H9 (cell line): ENCODE results near the gene PPA1. TPM values are rescaled to one million over a fixed set of nuclear protein-coding genes. Genes with fewer than 3 reads are reported as not detected.

Experiments
- DNase-seq: peaks from one replicate; pipeline ENCODE4 v3.0.0-alpha.2; 2017
- H2AFZ ChIP-seq: one replicate; pipeline ENCODE4 v1.6.1; 2013; ENCODE audit warnings: mild to moderate bottlenecking, low read length, control low read depth, moderate library complexity
- H2AK5ac ChIP-seq: 2 replicates; pipeline ENCODE4 v1.6.1; 2013; ENCODE audit warnings: low read length, control low read depth, mixed read lengths; ENCODE audit not compliant: insufficient read length
- H2BK120ac ChIP-seq: one replicate; pipeline ENCODE4 v1.6.1; 2013; ENCODE audit warnings: low read depth, mild to moderate bottlenecking, low read length, control low read depth, inconsistent platforms; ENCODE audit not compliant: poor library complexity, severe bottlenecking
- H2BK12ac ChIP-seq: 2 replicates; pipeline ENCODE4 v1.6.1; 2013; ENCODE audit warnings: low read length, control low read depth, mixed read lengths, low read depth; ENCODE audit not compliant: insufficient read length
- H2BK15ac ChIP-seq: 2 replicates; pipeline ENCODE4 v1.6.1; 2013; ENCODE audit warnings: low read depth, low read length, control low read depth
- H2BK20ac ChIP-seq: one replicate; pipeline ENCODE4 v1.6.1; 2013; ENCODE audit warnings: low read depth, mild to moderate bottlenecking, low read length, control low read depth, inconsistent platforms; ENCODE audit not compliant: poor library complexity, severe bottlenecking
- H2BK5ac ChIP-seq: 2 replicates; pipeline ENCODE4 v1.6.1; 2013; ENCODE audit warnings: low read length, control low read depth, mixed read lengths; ENCODE audit not compliant: insufficient read length
- H3K14ac ChIP-seq: 2 replicates; pipeline ENCODE4 v1.6.1; 2013; ENCODE audit warnings: low read length, control low read depth; ENCODE audit not compliant: insufficient read depth
- H3K18ac ChIP-seq: 2 replicates; pipeline ENCODE4 v1.6.1; 2013; ENCODE audit warnings: low read depth, mild to moderate bottlenecking, mixed read lengths, low read length, control low read depth; ENCODE audit not compliant: insufficient read length
- H3K23ac ChIP-seq: 2 replicates; pipeline ENCODE4 v1.6.1; 2013; ENCODE audit warnings: low read length, control low read depth, mixed read lengths, low read depth; ENCODE audit not compliant: insufficient read length
- H3K23me2 ChIP-seq: 2 replicates; pipeline ENCODE4 v1.6.1; 2013; ENCODE audit warnings: low read depth, mild to moderate bottlenecking, mixed read lengths, low read length, control low read depth; ENCODE audit not compliant: insufficient read length, poor library complexity, severe bottlenecking
- H3K27ac ChIP-seq: 2 replicates; pipeline ENCODE4 v1.5.1; 2013; ENCODE audit warnings: low read length, control low read depth, mixed read lengths, low read depth; ENCODE audit not compliant: insufficient read length
- H3K27me3 ChIP-seq: 2 replicates; pipeline ENCODE4 v1.6.1; 2013; ENCODE audit warnings: low read length, control low read depth, inconsistent platforms; ENCODE audit not compliant: insufficient read depth
- H3K4ac ChIP-seq: 2 replicates; pipeline ENCODE4 v1.6.1; 2013; ENCODE audit warnings: low read depth, mild to moderate bottlenecking, control low read depth, inconsistent platforms, low read length, moderate library complexity
- H3K4me1 ChIP-seq: 2 replicates; pipeline ENCODE4 v1.6.1; 2013; ENCODE audit warnings: low read length, control low read depth, inconsistent platforms; ENCODE audit not compliant: insufficient read depth
- H3K4me2 ChIP-seq: 2 replicates; pipeline ENCODE4 v1.6.1; 2013; ENCODE audit warnings: low read length, control low read depth, mixed read lengths; ENCODE audit not compliant: insufficient read length, insufficient read depth
- H3K56ac ChIP-seq: 2 replicates; pipeline ENCODE4 v1.6.1; 2013; ENCODE audit warnings: low read depth, mild to moderate bottlenecking, mixed read lengths, low read length, control low read depth; ENCODE audit not compliant: insufficient read length
- H3K79me1 ChIP-seq: 2 replicates; pipeline ENCODE4 v1.6.1; 2013; ENCODE audit warnings: low read depth, mild to moderate bottlenecking, moderate library complexity, low read length, control low read depth, inconsistent platforms; ENCODE audit not compliant: insufficient read depth, poor library complexity, severe bottlenecking
- H3K79me2 ChIP-seq: 2 replicates; pipeline ENCODE4 v1.6.1; 2013; ENCODE audit warnings: low read length, control low read depth, inconsistent platforms; ENCODE audit not compliant: insufficient read depth
- H3K9ac ChIP-seq: 2 replicates; pipeline ENCODE4 v1.6.1; 2013; ENCODE audit warnings: low read length, control low read depth, mixed read lengths; ENCODE audit not compliant: insufficient read length; ENCODE audit errors: extremely low read depth
- H3K9me3 ChIP-seq: one replicate; pipeline ENCODE4 v1.6.1; 2013; ENCODE audit warnings: low read depth, low read length, inconsistent platforms; ENCODE audit not compliant: control insufficient read depth
- H3T11ph ChIP-seq: one replicate; pipeline ENCODE4 v1.6.1; 2013; ENCODE audit warnings: mild to moderate bottlenecking, low read length, control low read depth, inconsistent platforms
- H4K20me1 ChIP-seq: one replicate; pipeline ENCODE4 v1.6.1; 2013; ENCODE audit not compliant: control insufficient read depth, insufficient read length, insufficient read depth
- H4K5ac ChIP-seq: 2 replicates; pipeline ENCODE4 v1.6.1; 2013; ENCODE audit warnings: low read depth, mild to moderate bottlenecking, mixed read lengths, low read length, control low read depth; ENCODE audit not compliant: insufficient read length
- H4K8ac ChIP-seq: replicated peaks from 2 replicates; pipeline ENCODE4 v1.6.1; 2013; ENCODE audit warnings: low read length, control low read depth, mixed read lengths, low read depth; ENCODE audit not compliant: insufficient read length
- H4K91ac ChIP-seq: 2 replicates; pipeline ENCODE4 v1.6.1; 2013; ENCODE audit warnings: low read depth, mild to moderate bottlenecking, moderate library complexity, mixed read lengths, low read length, control low read depth; ENCODE audit not compliant: insufficient read length
- H3K27ac Mint-ChIP-seq, 3 experiments: 2 replicates in 2 of 3; 3 replicates in 1 of 3; pipeline ENCODE4 v1.8.0; 2020 to 2021; ENCODE audit warnings: mixed read lengths in 3 of 3, mild to moderate bottlenecking in 1 of 3, moderate library complexity in 1 of 3
- H3K27me3 Mint-ChIP-seq: 2 replicates; pipeline ENCODE4 v1.8.0; 2021; ENCODE audit warnings: low read depth, mild to moderate bottlenecking, moderate library complexity, mixed read lengths
- H3K36me3 Mint-ChIP-seq, 3 experiments: 2 replicates in 2 of 3; 3 replicates in 1 of 3; pipeline ENCODE4 v1.8.0; 2020 to 2021; ENCODE audit warnings: low read depth in 3 of 3, mixed read lengths in 3 of 3; ENCODE audit not compliant: insufficient read depth in 1 of 3
- H3K4me1 Mint-ChIP-seq, 2 experiments: 2 replicates each; pipeline ENCODE4 v1.8.0; 2020; ENCODE audit warnings: mixed read lengths in 2 of 2
- H3K4me3 Mint-ChIP-seq, 2 experiments: 2 replicates in 1 of 2; 3 replicates in 1 of 2; pipeline ENCODE4 v1.8.0; 2020 to 2021; ENCODE audit warnings: mild to moderate bottlenecking in 2 of 2, mixed read lengths in 2 of 2, moderate library complexity in 1 of 2
- H3K9me3 Mint-ChIP-seq, 2 experiments: 2 replicates in 1 of 2; 3 replicates in 1 of 2; pipeline ENCODE4 v1.8.0; 2020; ENCODE audit warnings: mild to moderate bottlenecking in 2 of 2, mixed read lengths in 2 of 2, moderate library complexity in 1 of 2
- WGBS: extraction: QIAGEN DNeasy Blood & Tissue Kit; methylation state at CpG from one replicate; pipeline ENCODE4 v1.1.7; 2013; ENCODE audit warnings: missing lambda C conversion rate, low lambda C conversion rate, mixed read lengths; ENCODE audit not compliant: insufficient read length; ENCODE audit errors: extremely low coverage; 5-methylcytosine and 5-hydroxymethylcytosine counted together
- total RNA-seq: library from RNA; stranded (reverse); gene quantifications from 2 replicates; pipeline ENCODE4 v1.2.1, GENCODE V29; 2021
- TF ChIP-seq, protein P1 (sequence below): fragments of 200-600 bp; sonication (generic); conservative IDR thresholded peaks from 3 replicates; pipeline ENCODE4 v1.8.0; 2021; ENCODE audit warnings: antibody characterized with exemption, mild to moderate bottlenecking

Gene PPA1
- total RNA-seq, 1 experiment from 2014 or later, result 115 TPM

DNA sequence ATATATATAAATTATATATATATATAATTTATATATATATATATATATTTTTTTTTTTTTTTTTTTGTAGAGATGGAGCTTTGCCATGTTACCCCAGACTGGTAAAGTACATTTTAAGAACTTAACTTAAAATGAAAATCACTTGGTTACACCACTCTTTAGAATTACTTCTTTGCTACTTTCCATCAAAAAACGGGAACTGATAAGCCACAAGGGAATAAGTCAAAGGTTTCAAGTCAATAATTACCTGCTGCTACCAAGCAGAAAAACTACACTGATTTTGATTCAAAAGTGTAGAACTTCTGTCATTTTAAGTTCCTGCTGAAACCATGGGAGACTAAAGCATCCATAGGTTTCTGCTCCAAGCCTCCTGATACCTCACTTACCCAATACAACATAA is 12.2 kb downstream of the PPA1 start:
- no peak overlapping the region for H2AFZ ChIP-seq
- no CpG with 5 or more reads among the region's 1 CpG for WGBS
- H3K4me3 Mint-ChIP-seq, result no peak overlapping the region

More for the DNA sequence above, 12.2 kb downstream of the PPA1 start:
- H3K27ac Mint-ChIP-seq, result peak overlapping the region in 1 of 3 experiments; percentile 20; a peak in 1 of 7 replicates
- Histone ChIP-seq H2BK12ac (no peak overlapping the region), H2AK5ac (no peak overlapping the region), H2BK20ac (no peak overlapping the region), H3K27me3 (no peaks in the 10 kb centered on the region), H3K4ac (no peak overlapping the region), H4K91ac (no peak overlapping the region), H3K79me1 (no peaks in the 10 kb centered on the region), H3K23me2 (no peaks in the 10 kb centered on the region), H3T11ph (no peak overlapping the region), H3K56ac (no peak overlapping the region), H2BK120ac (no peak overlapping the region), H3K18ac (no peak overlapping the region), H3K23ac (no peak overlapping the region), H3K9me3 (no peaks in the 10 kb centered on the region), H3K4me1 (no peaks in the 10 kb centered on the region), H3K79me2 (no peaks in the 10 kb centered on the region), H4K20me1 (no peaks in the 10 kb centered on the region), H3K4me2 (no peak overlapping the region), H4K5ac (no peak overlapping the region), H2BK5ac (no peak overlapping the region), H3K9ac (no peak overlapping the region), H3K14ac (no peak overlapping the region), H2BK15ac (no peak overlapping the region), H3K27ac (no peak overlapping the region), H4K8ac (no peak overlapping the region)
- no peaks in the 10 kb centered on the region for H3K9me3 Mint-ChIP-seq
- DNase-seq, result no peak
- H3K27me3 Mint-ChIP-seq, result no peaks in the 10 kb centered on the region
- TF ChIP-seq, protein P1, sequence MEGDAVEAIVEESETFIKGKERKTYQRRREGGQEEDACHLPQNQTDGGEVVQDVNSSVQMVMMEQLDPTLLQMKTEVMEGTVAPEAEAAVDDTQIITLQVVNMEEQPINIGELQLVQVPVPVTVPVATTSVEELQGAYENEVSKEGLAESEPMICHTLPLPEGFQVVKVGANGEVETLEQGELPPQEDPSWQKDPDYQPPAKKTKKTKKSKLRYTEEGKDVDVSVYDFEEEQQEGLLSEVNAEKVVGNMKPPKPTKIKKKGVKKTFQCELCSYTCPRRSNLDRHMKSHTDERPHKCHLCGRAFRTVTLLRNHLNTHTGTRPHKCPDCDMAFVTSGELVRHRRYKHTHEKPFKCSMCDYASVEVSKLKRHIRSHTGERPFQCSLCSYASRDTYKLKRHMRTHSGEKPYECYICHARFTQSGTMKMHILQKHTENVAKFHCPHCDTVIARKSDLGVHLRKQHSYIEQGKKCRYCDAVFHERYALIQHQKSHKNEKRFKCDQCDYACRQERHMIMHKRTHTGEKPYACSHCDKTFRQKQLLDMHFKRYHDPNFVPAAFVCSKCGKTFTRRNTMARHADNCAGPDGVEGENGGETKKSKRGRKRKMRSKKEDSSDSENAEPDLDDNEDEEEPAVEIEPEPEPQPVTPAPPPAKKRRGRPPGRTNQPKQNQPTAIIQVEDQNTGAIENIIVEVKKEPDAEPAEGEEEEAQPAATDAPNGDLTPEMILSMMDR, result no peak
- H3K36me3 Mint-ChIP-seq, result peaks cover 0 to 21% (median 7%) of the 10 kb centered on the region in 3 experiments; a peak in 4 of 7 replicates
- H3K4me1 Mint-ChIP-seq, result no peaks in the 10 kb centered on the region
